NCI-H1092 treated with DMSO at 0.1 percent for 48 hours (cell line): ENCODE results near the gene PCSK2.

Source experiments
- DNase-seq: peaks from one replicate; lab custom pipeline; 2025; lab: John Stamatoyannopoulos, UW

PCSK2 gene

GRCh38 chr20:17534077-17534476, 307.2 kb downstream of the PCSK2 start:
- no peak for DNase-seq
